Nasal cavity respiratory epithelium epithelial cell of viscerocranial mucosa (primary cell): Measurements from ENCODE around the gene YBX1. TPM values are rescaled to one million over a fixed set of nuclear protein-coding genes. Genes with fewer than 3 reads are reported as not detected.

Experiments used
- total RNA-seq: library from RNA; depleted of rRNA; stranded (reverse); fragments of >200 nt; gene quantifications from 2 replicates; pipeline ENCODE4 v1.2.3, GENCODE V29; 2014

The YBX1 gene
- total RNA-seq = 832 and 1,240 TPM in 2 replicates

DNA sequence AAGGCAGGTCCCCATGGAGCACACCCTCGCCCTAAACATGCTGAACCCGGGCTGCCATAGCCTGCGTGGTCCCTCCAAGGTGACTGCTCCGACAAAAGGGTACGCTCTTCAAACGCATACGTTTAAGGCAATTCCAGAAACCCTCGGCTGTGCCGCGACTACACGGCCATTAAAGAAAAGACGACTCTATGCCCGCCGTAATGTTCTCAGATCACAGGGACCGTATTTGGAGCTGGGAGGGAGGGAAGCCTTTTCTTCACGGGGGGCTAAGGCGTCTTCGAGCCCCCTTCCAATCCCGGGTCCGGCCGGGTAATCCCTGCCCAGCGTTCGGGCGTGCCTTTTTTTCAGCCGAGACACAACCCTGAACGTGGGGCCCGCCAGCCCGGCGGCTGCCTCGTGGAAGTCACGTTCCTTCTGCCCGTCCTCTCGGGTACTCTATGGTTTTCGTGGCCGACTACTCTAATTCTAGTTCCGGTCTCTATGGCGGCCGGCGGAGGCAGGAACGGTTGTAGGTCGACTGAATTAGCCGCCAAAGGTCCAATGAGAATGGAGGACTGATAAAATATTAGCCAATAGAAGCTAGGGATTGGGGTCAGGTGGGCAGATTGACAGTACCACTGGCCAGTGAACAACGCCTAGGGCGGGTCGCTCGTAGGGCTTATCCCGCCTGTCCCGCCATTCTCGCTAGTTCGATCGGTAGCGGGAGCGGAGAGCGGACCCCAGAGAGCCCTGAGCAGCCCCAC lies at the start of gene YBX1:
Gene YBX1 (plus strand): TSS at position 678 of the 743 bp plus-strand sequence. CDS start 148 bp downstream, outside the sequence.

GRCh38 chr1:42657981-42658876 lies 24.0 kb upstream of the YBX1 start, which contains the start of gene PPIH:
PPIH (plus strand) TSS chr1:42658423; CDS start chr1:42658447, 24 bp downstream.

DNA sequence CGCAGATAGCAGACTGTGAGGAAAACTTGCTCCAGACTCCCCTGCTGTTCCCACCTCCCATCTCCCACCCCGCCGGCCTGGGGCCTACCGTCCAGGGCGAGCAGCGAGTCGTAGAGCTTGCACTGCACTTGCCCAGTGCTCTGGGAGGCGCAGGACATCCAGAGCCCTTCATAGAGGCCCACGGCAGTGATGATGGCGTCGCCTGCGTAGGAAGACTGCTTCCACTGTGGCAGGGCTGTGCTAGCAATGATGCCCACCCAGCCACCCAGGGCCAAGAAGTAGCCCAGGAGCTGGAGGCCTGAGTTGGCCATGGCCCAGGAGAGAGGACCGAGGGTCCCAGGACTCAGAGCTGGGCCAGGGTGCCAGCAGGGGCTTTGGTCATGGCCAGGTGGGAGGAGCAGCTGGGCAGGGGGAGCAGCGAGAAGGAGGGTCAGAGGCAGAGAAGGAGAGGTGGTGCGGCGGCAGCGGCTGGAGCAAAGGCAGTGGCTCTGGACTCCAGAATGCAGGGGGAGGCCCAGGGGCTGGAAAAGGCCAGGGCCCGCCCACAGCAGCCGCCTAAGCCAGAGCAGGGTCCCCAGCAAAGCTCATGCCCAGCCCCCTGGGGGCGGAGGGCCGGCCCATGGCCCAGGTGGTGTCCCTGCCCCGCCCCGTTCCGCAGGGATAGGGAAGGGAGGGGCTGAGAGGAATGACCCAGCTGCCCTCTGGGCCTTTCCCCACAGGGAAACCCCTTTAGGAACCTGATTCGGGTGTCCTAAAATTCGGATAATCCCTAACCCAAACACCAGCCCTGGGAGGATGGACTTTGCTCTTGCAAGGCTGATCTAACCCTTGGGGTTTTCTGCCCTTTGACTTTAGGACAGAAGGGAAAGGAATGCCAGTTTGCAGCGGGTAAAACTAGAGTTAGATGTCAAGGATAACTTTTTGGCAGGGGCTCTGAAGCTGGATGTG lies 57.8 kb downstream of the YBX1 start, which contains the start of gene CLDN19:
Gene CLDN19 (minus strand): TSS at position 484 of the 948 bp plus-strand sequence. CDS start 173 bp downstream, at position 311.

Other genes starting within 250 kb of the YBX1 start
- gene ZMYND12, start 226.4 kb upstream of the YBX1 start, total RNA-seq = 0.68 and 1.00 TPM in 2 replicates
- 43.6 and 75.5 TPM in 2 replicates for gene PPCS, start 225.9 kb upstream of the YBX1 start, total RNA-seq
- 0.34 and 1.1 TPM in 2 replicates for gene CCDC30, start 219.1 kb upstream of the YBX1 start, total RNA-seq
- gene PPIH, start 24.0 kb upstream of the YBX1 start, total RNA-seq = 20.5 and 28.7 TPM in 2 replicates
- gene CLDN19, start 57.8 kb downstream of the YBX1 start, total RNA-seq = 0.07 TPM in 1 of 2 replicates, not detected in the other
- gene P3H1, start 84.6 kb downstream of the YBX1 start, total RNA-seq = 16.1 and 26.2 TPM in 2 replicates
- gene C1orf50, start 84.8 kb downstream of the YBX1 start, total RNA-seq = 4.4 and 4.6 TPM in 2 replicates
- gene TMEM269, start 102.6 kb downstream of the YBX1 start, total RNA-seq = 0.07 and 0.34 TPM in 2 replicates
- gene ERMAP, start 134.7 kb downstream of the YBX1 start, total RNA-seq = 5.8 and 6.4 TPM in 2 replicates
- 10.7 and 19.8 TPM in 2 replicates for gene SVBP, start 135.0 kb downstream of the YBX1 start, total RNA-seq
- 4.4 and 7.7 TPM in 2 replicates for gene ZNF691, start 164.2 kb downstream of the YBX1 start, total RNA-seq